ENCODE data around the gene IQSEC2. TPM values are rescaled to one million over a fixed set of nuclear protein-coding genes. Genes with fewer than 3 reads are reported as not detected.

IQSEC2 gene
- total RNA-seq, 1 experiment from 2014 or later, result 8.5 TPM

GRCh38 chrX:53224860-53225797 is 56.3 kb downstream of the IQSEC2 start, which contains the start of gene KDM5C:
KDM5C (minus strand) TSS chrX:53225207; CDS start chrX:53224889, 318 bp downstream.
- DNase-seq (peak; percentile 90), ATAC-seq (peak; percentile 36)
- peaks cover 9% of the 10 kb centered on the region for H3K36me3 ChIP-seq (ENCODE audit: low read depth, low read length)
- peak within 1 kb of the TSS; percentile 97 for H3K4me3 ChIP-seq (ENCODE audit: low read length)
- ChIA-PET POLR2A (ENCODE audit: unreplicated experiment) (interaction anchor here (0.6 to 1.0 kb wide), 5 partner anchors 14 to 818 kb away, joined by 3 to 7 read pairs (median 4); no protein-coding TSS in a partner anchor), CTCF (no interaction called here)
- peaks cover 29% of the 10 kb centered on the region for H3K4me1 ChIP-seq (ENCODE audit: insufficient read depth, low read length)
- peak within 1 kb of the TSS; percentile 76 for H3K27ac ChIP-seq (ENCODE audit: low read length)
- intact Hi-C loops (cut with micrococcal nuclease), result no loop called here
- H3K9ac ChIP-seq (ENCODE audit: low read length), result peak within 1 kb of the TSS; percentile 98
- H3K79me2 ChIP-seq (ENCODE audit: low read length), result peaks cover 49% of the 10 kb centered on the region
- no peaks in the 10 kb centered on the region for H3F3A ChIP-seq (ENCODE audit: low read length, unreplicated experiment)
- peak within 1 kb of the TSS; percentile 92 for H2AFZ ChIP-seq (ENCODE audit: low read length)
- no peaks in the 10 kb centered on the region for H3K9me2 ChIP-seq (replicated peaks; ENCODE audit: low read length)
- peaks cover 34% of the 10 kb centered on the region for H4K20me1 ChIP-seq (ENCODE audit: low read length)
- H3K27me3 ChIP-seq (ENCODE audit: low read length), result no peaks in the 10 kb centered on the region
- H3K4me2 ChIP-seq (ENCODE audit: low read length), result peak within 1 kb of the TSS; percentile 90
- TF ChIP-seq EZH2phosphoT487 (IDR thresholded peaks at IDR 0.05; ENCODE audit: borderline replicate concordance, low read length) (no peak), CTCF (conservative IDR thresholded peaks at IDR 0.05; ENCODE audit: low read depth, low read length) (no peak), EZH2 (IDR thresholded peaks at IDR 0.05; ENCODE audit: low read length, unreplicated experiment) (no peak)
- H3K9me3 ChIP-seq (ENCODE audit: low read length), result no peaks in the 10 kb centered on the region
- TSS peak; percentile 59 for BruUV-seq (replicated peaks)

- H3K9me3 ChIP-seq (ENCODE audit: low read length), result no peaks in the 10 kb centered on the region
- H3K9me2 ChIP-seq (replicated peaks; ENCODE audit: low read length), result no peaks in the 10 kb centered on the region
- peaks cover 29% of the 10 kb centered on the region for H3K4me1 ChIP-seq (ENCODE audit: insufficient read depth, low read length)
- ATAC-seq (peak; percentile 69), DNase-seq (peak; percentile 78)
- TF ChIP-seq CTCF (conservative IDR thresholded peaks at IDR 0.05; ENCODE audit: low read depth, low read length) (no peak), EZH2 (IDR thresholded peaks at IDR 0.05; ENCODE audit: low read length, unreplicated experiment) (no peak), EZH2phosphoT487 (IDR thresholded peaks at IDR 0.05; ENCODE audit: borderline replicate concordance, low read length) (no peak)
- TSS peak; percentile 93 for BruUV-seq (replicated peaks)
- H2AFZ ChIP-seq (ENCODE audit: low read length), result peak overlapping the region; percentile 92; the same call in 1 of the 2 replicates
- intact Hi-C loops (cut with micrococcal nuclease), result no loop called here
- H3K79me2 ChIP-seq (ENCODE audit: low read length), result peaks cover 58% of the 10 kb centered on the region
- H3K27me3 ChIP-seq (ENCODE audit: low read length), result no peaks in the 10 kb centered on the region
- peak overlapping the region; percentile 90 for H3K4me2 ChIP-seq (ENCODE audit: low read length)
- peak overlapping the region; percentile 98 for H3K9ac ChIP-seq (ENCODE audit: low read length)
- peaks cover 19% of the 10 kb centered on the region for H3K36me3 ChIP-seq (ENCODE audit: low read depth, low read length)
- peaks cover 44% of the 10 kb centered on the region for H4K20me1 ChIP-seq (ENCODE audit: low read length)
- ChIA-PET POLR2A (ENCODE audit: unreplicated experiment) (no interaction called here), CTCF (no interaction called here)
- H3K27ac ChIP-seq (ENCODE audit: low read length), result peak overlapping the region; percentile 76
- no peaks in the 10 kb centered on the region for H3F3A ChIP-seq (ENCODE audit: low read length, unreplicated experiment)
- H3K4me3 ChIP-seq (ENCODE audit: low read length), result peak overlapping the region; percentile 97
These were observed 57.2 kb downstream of the IQSEC2 start for GRCh38 chrX:53223955-53224859.
